ENCODE data around the gene SERGEF. TPM values are rescaled to one million over a fixed set of nuclear protein-coding genes. Genes with fewer than 3 reads are reported as not detected.

The SERGEF gene
- total and polyA plus RNA-seq, 2 donors from 2014 or later = 33.2 to 63.0 TPM

- TF ChIP-seq CTCF (IDR thresholded peaks at IDR 0.05; ENCODE audit: borderline replicate concordance, extremely low read depth, insufficient read depth) = no peak
Observed at GRCh38 chr11:17915500-17916143, 97.2 kb downstream of the SERGEF start.

GRCh38 chr11:17914957-17915356 is 97.9 kb downstream of the SERGEF start:
- DNase-seq (no peak), FAIRE-seq (no peak)
- Histone ChIP-seq H3K27ac (ENCODE audit: low read depth in 2 of 2, low read length in 2 of 2) (no peak overlapping the region), H3K27me3 (ENCODE audit: control insufficient read depth, insufficient read depth, low read length) (no peaks in the 10 kb centered on the region), H3K4me3 (ENCODE audit: low read length in 3 of 3) (no peak overlapping the region), H3K36me3 (ENCODE audit: control insufficient read depth in 2 of 3, insufficient read depth in 3 of 3, low read length in 3 of 3) (no peaks in the 10 kb centered on the region), H3K4me1 (ENCODE audit: control insufficient read depth in 2 of 3, insufficient read depth in 2 of 3, low read depth in 1 of 3, low read length in 3 of 3) (no peaks in the 10 kb centered on the region), H3K9me3 (ENCODE audit: control insufficient read depth in 2 of 3, insufficient read depth in 1 of 3, low read length in 3 of 3) (no peaks in the 10 kb centered on the region), H3K9ac (ENCODE audit: low read length in 3 of 3) (no peak overlapping the region)
- intact Hi-C loops (cut with DNase I) = no loop called here
- no peak for TF ChIP-seq CTCF (IDR thresholded peaks at IDR 0.05; ENCODE audit: borderline replicate concordance, extremely low read depth, insufficient read depth)

More at GRCh38 chr11:17915500-17916143, 97.2 kb downstream of the SERGEF start:
- DNase-seq = no peak
- Histone ChIP-seq H3K36me3 (ENCODE audit: control insufficient read depth in 2 of 3, insufficient read depth in 3 of 3, low read length in 3 of 3) (no peaks in the 10 kb centered on the region), H3K27me3 (ENCODE audit: control insufficient read depth, insufficient read depth, low read length) (no peaks in the 10 kb centered on the region), H3K9me3 (ENCODE audit: control insufficient read depth in 2 of 3, insufficient read depth in 1 of 3, low read length in 3 of 3) (no peaks in the 10 kb centered on the region), H3K27ac (ENCODE audit: low read depth in 2 of 2, low read length in 2 of 2) (no peak overlapping the region), H3K4me3 (ENCODE audit: low read length in 3 of 3) (no peak overlapping the region), H3K9ac (ENCODE audit: low read length in 3 of 3) (no peak overlapping the region), H3K4me1 (ENCODE audit: control insufficient read depth in 2 of 3, insufficient read depth in 2 of 3, low read depth in 1 of 3, low read length in 3 of 3) (no peaks in the 10 kb centered on the region)
- intact Hi-C loops (cut with DNase I) = no loop called here
- FAIRE-seq = no peak

GRCh38 chr11:17907046-17907445 is 105.8 kb downstream of the SERGEF start:
- no peak for DNase-seq
- H3K4me1 ChIP-seq (ENCODE audit: control insufficient read depth in 2 of 3, insufficient read depth in 2 of 3, low read depth in 1 of 3, low read length in 3 of 3) = no peaks in the 10 kb centered on the region
- H3K36me3 ChIP-seq (ENCODE audit: control insufficient read depth in 2 of 3, insufficient read depth in 3 of 3, low read length in 3 of 3) = no peaks in the 10 kb centered on the region
- no peak for FAIRE-seq
- no peaks in the 10 kb centered on the region for H3K9me3 ChIP-seq (ENCODE audit: control insufficient read depth in 2 of 3, insufficient read depth in 1 of 3, low read length in 3 of 3)
- no peak overlapping the region for H3K9ac ChIP-seq (ENCODE audit: low read length in 3 of 3)
- intact Hi-C loops (cut with DNase I) = no loop called here
- H3K27me3 ChIP-seq (ENCODE audit: control insufficient read depth, insufficient read depth, low read length) = no peaks in the 10 kb centered on the region
- TF ChIP-seq CTCF (IDR thresholded peaks at IDR 0.05; ENCODE audit: borderline replicate concordance, extremely low read depth, insufficient read depth) = no peak
- no peak overlapping the region for H3K4me3 ChIP-seq (ENCODE audit: low read length in 3 of 3)
- H3K27ac ChIP-seq (ENCODE audit: low read depth in 2 of 2, low read length in 2 of 2) = no peak overlapping the region

DNA sequence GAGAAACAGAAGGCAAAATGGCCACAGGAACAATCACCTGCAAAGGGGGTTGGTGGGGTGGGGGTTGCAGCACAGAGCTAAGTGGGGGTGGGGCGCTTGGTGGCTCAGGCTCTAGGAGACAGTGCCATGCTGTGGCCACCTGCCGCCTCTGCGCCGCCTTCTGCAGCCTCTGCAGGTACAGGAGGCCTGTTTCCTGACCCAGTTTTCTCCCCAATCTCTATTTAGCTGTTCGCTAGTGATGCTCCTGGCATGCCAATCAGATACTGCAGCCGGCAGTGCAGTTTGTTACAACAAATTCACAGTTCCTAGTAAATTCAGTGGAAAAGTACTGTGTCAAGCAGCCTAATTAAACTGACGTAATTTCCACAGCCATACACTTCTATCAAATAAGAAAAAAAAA is 106.4 kb downstream of the SERGEF start:
- DNase-seq = peak in 3 of 5 donors; percentile 17 to 43 (median 20)
- FAIRE-seq = no peak
- no peak overlapping the region for H3K27ac ChIP-seq (ENCODE audit: low read depth in 2 of 2, low read length in 2 of 2)
- H3K27me3 ChIP-seq (ENCODE audit: control insufficient read depth, insufficient read depth, low read length) = no peaks in the 10 kb centered on the region
- H3K4me1 ChIP-seq (ENCODE audit: control insufficient read depth in 2 of 3, insufficient read depth in 2 of 3, low read depth in 1 of 3, low read length in 3 of 3) = no peaks in the 10 kb centered on the region
- H3K9me3 ChIP-seq (ENCODE audit: control insufficient read depth in 2 of 3, insufficient read depth in 1 of 3, low read length in 3 of 3) = no peaks in the 10 kb centered on the region
- no peak overlapping the region for H3K9ac ChIP-seq (ENCODE audit: low read length in 3 of 3)
- no peaks in the 10 kb centered on the region for H3K36me3 ChIP-seq (ENCODE audit: control insufficient read depth in 2 of 3, insufficient read depth in 3 of 3, low read length in 3 of 3)
- H3K4me3 ChIP-seq (ENCODE audit: low read length in 3 of 3) = no peak overlapping the region
- TF ChIP-seq CTCF (IDR thresholded peaks at IDR 0.05; ENCODE audit: borderline replicate concordance, extremely low read depth, insufficient read depth) = peak; percentile 25
- intact Hi-C loops (cut with DNase I) = no loop called here

Measured in kidney (tissue), 14 donors.